ENCODE measurements around the gene EIF2A. TPM values are rescaled to one million over a fixed set of nuclear protein-coding genes. Genes with fewer than 3 reads are reported as not detected.

EIF2A gene
- total and polyA plus RNA-seq, 9 of the 15 experiments (the other 6 are each of a cell fraction or from before 2014, with no cell fraction given), result 106 to 192 (median 168) TPM

DNA sequence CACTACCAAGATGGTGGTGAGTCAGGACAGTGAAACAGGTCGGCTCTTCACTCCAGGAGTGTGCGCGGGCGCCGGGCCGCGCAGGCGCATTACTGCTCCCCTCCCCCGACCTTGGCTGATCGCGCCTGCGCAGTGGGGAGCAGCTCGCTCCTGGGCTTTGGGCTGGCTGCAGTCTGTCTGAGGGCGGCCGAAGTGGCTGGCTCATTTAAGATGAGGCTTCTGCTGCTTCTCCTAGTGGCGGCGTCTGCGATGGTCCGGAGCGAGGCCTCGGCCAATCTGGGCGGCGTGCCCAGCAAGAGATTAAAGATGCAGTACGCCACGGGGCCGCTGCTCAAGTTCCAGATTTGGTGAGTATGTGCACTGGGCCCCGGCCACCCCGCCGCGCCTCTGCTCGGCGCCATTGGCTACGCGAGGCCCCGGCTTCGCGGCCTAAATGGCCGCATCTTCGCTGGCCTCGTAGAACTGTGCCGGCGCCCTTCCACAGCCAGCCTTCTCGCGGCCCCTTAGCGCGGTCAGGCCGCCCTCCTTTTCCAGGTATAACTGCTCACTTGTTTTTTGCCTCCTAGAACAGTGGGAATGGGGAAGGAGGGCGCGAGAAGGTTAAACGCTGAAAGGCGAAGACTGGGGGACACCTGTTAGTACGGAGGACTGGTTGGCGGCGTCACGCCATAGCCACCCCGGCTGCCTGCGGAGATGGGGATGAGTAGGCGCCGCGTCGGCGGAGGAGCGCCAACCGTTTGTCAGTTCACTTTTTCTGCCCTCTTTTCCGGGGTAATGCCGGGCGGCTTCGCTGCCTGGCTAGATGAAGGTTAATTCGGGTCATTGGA is 56.8 kb downstream of the EIF2A start, which contains the start of gene SELENOT (continued):
- TF ChIP-seq, protein P1, sequence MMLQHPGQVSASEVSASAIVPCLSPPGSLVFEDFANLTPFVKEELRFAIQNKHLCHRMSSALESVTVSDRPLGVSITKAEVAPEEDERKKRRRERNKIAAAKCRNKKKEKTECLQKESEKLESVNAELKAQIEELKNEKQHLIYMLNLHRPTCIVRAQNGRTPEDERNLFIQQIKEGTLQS (IDR thresholded peaks at IDR 0.05), result no peak
- TF ChIP-seq, protein P1 (CRISPR knock-in tag; conservative IDR thresholded peaks at IDR 0.05), result no peak
- TF ChIP-seq CTCFL (IDR thresholded peaks at IDR 0.05; ENCODE audit: borderline replicate concordance, insufficient read depth, low read depth, low read length, poor library complexity, severe bottlenecking), result peak; percentile 22
- TF ChIP-seq RBBP5 (IDR thresholded peaks at IDR 0.05; ENCODE audit: borderline replicate concordance, insufficient read depth, low read length, poor library complexity, severe bottlenecking), result peak; percentile 91
- peak; percentile 97 for TF ChIP-seq MEIS2 (IDR thresholded peaks at IDR 0.05; ENCODE audit: partially characterized antibody)
- TF ChIP-seq, protein P2, sequence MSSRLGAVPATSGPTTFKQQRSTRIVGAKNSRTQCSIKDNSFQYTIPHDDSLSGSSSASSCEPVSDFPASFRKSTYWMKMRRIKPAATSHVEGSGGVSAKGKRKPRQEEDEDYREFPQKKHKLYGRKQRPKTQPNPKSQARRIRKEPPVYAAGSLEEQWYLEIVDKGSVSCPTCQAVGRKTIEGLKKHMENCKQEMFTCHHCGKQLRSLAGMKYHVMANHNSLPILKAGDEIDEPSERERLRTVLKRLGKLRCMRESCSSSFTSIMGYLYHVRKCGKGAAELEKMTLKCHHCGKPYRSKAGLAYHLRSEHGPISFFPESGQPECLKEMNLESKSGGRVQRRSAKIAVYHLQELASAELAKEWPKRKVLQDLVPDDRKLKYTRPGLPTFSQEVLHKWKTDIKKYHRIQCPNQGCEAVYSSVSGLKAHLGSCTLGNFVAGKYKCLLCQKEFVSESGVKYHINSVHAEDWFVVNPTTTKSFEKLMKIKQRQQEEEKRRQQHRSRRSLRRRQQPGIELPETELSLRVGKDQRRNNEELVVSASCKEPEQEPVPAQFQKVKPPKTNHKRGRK (tag; IDR thresholded peaks at IDR 0.05), result no peak
- TF ChIP-seq TOE1 (IDR thresholded peaks at IDR 0.05; ENCODE audit: borderline replicate concordance), result peak; percentile 41; the same call in 1 of the 2 replicates
- TF ChIP-seq TOE1 (CRISPR knock-in tag; IDR thresholded peaks at IDR 0.05; ENCODE audit: borderline replicate concordance, low read depth), result no peak
- TF ChIP-seq, protein P3, sequence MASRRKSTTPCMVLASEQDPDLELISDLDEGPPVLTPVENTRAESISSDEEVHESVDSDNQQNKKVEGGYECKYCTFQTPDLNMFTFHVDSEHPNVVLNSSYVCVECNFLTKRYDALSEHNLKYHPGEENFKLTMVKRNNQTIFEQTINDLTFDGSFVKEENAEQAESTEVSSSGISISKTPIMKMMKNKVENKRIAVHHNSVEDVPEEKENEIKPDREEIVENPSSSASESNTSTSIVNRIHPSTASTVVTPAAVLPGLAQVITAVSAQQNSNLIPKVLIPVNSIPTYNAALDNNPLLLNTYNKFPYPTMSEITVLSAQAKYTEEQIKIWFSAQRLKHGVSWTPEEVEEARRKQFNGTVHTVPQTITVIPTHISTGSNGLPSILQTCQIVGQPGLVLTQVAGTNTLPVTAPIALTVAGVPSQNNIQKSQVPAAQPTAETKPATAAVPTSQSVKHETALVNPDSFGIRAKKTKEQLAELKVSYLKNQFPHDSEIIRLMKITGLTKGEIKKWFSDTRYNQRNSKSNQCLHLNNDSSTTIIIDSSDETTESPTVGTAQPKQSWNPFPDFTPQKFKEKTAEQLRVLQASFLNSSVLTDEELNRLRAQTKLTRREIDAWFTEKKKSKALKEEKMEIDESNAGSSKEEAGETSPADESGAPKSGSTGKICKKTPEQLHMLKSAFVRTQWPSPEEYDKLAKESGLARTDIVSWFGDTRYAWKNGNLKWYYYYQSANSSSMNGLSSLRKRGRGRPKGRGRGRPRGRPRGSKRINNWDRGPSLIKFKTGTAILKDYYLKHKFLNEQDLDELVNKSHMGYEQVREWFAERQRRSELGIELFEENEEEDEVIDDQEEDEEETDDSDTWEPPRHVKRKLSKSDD (conservative IDR thresholded peaks at IDR 0.05; ENCODE audit: low read length), result 0 out of 2 replicates have a peak, but pooled peaks have one; percentile 39
- no peak for TF ChIP-seq CHD4 (IDR thresholded peaks at IDR 0.05; ENCODE audit: insufficient read depth, insufficient replicate concordance, low read depth, low read length, poor library complexity, severe bottlenecking)
- TF ChIP-seq ZNF511 (CRISPR knock-in tag; IDR thresholded peaks at IDR 0.05), result peak; percentile 85; the same call in 1 of the 2 replicates
- TF ChIP-seq, protein P4, sequence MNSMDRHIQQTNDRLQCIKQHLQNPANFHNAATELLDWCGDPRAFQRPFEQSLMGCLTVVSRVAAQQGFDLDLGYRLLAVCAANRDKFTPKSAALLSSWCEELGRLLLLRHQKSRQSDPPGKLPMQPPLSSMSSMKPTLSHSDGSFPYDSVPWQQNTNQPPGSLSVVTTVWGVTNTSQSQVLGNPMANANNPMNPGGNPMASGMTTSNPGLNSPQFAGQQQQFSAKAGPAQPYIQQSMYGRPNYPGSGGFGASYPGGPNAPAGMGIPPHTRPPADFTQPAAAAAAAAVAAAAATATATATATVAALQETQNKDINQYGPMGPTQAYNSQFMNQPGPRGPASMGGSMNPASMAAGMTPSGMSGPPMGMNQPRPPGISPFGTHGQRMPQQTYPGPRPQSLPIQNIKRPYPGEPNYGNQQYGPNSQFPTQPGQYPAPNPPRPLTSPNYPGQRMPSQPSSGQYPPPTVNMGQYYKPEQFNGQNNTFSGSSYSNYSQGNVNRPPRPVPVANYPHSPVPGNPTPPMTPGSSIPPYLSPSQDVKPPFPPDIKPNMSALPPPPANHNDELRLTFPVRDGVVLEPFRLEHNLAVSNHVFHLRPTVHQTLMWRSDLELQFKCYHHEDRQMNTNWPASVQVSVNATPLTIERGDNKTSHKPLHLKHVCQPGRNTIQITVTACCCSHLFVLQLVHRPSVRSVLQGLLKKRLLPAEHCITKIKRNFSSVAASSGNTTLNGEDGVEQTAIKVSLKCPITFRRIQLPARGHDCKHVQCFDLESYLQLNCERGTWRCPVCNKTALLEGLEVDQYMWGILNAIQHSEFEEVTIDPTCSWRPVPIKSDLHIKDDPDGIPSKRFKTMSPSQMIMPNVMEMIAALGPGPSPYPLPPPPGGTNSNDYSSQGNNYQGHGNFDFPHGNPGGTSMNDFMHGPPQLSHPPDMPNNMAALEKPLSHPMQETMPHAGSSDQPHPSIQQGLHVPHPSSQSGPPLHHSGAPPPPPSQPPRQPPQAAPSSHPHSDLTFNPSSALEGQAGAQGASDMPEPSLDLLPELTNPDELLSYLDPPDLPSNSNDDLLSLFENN (IDR thresholded peaks at IDR 0.05; ENCODE audit: low read depth in 2 of 2, low read length in 2 of 2), result peak in 1 of 2 experiments; percentile 69; a peak in 2 of 4 replicates
